ENCODE results near the gene IL36A.

DNA sequence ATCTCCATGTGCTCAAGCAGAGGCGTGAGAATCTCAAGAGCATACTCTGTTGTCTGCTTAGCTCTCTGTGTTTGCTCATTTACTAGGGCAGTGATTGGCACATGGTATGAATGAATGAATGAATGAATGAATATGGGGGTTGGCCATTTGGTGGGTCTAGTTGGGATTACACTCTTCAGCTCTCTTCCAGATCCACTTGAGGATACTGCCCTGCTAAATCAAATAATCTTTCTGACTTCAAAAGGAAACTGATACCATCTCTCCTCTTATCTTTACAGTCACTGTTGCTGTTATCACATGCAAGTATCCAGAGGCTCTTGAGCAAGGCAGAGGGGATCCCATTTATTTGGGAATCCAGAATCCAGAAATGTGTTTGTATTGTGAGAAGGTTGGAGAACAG is 25.5 kb upstream of the IL36A start:
- TF ChIP-seq, protein P1, sequence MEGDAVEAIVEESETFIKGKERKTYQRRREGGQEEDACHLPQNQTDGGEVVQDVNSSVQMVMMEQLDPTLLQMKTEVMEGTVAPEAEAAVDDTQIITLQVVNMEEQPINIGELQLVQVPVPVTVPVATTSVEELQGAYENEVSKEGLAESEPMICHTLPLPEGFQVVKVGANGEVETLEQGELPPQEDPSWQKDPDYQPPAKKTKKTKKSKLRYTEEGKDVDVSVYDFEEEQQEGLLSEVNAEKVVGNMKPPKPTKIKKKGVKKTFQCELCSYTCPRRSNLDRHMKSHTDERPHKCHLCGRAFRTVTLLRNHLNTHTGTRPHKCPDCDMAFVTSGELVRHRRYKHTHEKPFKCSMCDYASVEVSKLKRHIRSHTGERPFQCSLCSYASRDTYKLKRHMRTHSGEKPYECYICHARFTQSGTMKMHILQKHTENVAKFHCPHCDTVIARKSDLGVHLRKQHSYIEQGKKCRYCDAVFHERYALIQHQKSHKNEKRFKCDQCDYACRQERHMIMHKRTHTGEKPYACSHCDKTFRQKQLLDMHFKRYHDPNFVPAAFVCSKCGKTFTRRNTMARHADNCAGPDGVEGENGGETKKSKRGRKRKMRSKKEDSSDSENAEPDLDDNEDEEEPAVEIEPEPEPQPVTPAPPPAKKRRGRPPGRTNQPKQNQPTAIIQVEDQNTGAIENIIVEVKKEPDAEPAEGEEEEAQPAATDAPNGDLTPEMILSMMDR (IDR thresholded peaks at IDR 0.05) = no peak
- TF ChIP-seq POLR2AphosphoS5 (IDR thresholded peaks at IDR 0.05) = no peak
- no peak for TF ChIP-seq POLR2A (IDR thresholded peaks at IDR 0.05)
